Effector CD8-positive, alpha-beta T cell (primary cell): Measurements from ENCODE around the gene C1QTNF3.
"Not testable (repeated sequence)": the region's sequence is repeated elsewhere in the genome, so short reads cannot be mapped to it uniquely, and the experiment has no call there.

Source experiments
- DNase-seq: peaks from one replicate; lab custom pipeline; 2025; lab: John Stamatoyannopoulos, UW

C1QTNF3 gene

GRCh38 chr5:34051374-34051980 is 8.5 kb upstream of the C1QTNF3 start:
- DNase-seq = no peak

GRCh38 chr5:34047774-34048572 is 5.0 kb upstream of the C1QTNF3 start:
- DNase-seq = no peak

- no peak for DNase-seq
These were observed 4.1 kb upstream of the C1QTNF3 start for GRCh38 chr5:34047143-34047542.

- DNase-seq = no peak
These were observed 3.0 kb upstream of the C1QTNF3 start for GRCh38 chr5:34045996-34046395.

- no peak for DNase-seq
These were observed 2.0 kb upstream of the C1QTNF3 start for GRCh38 chr5:34045023-34045422.

DNA sequence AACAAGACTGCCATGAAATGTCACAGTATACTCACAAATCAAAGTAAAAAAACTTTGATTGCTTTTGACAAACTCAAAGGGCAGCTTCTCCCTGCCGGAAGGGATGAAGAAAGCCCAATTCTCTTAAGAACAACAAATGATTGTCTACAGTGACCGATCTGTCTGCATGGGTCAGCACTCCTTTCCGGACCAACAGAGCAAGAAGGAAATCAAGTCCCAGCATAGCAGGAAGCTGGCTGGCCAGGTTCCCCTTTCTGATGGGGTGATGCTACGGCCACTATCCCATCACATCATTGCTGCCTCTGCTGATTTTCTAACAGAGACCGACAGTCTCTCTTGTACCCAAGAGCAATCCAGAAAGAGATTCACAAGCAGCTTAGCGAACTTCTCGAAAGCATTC is 692 bp downstream of the C1QTNF3 start:
- no peak for DNase-seq

DNA sequence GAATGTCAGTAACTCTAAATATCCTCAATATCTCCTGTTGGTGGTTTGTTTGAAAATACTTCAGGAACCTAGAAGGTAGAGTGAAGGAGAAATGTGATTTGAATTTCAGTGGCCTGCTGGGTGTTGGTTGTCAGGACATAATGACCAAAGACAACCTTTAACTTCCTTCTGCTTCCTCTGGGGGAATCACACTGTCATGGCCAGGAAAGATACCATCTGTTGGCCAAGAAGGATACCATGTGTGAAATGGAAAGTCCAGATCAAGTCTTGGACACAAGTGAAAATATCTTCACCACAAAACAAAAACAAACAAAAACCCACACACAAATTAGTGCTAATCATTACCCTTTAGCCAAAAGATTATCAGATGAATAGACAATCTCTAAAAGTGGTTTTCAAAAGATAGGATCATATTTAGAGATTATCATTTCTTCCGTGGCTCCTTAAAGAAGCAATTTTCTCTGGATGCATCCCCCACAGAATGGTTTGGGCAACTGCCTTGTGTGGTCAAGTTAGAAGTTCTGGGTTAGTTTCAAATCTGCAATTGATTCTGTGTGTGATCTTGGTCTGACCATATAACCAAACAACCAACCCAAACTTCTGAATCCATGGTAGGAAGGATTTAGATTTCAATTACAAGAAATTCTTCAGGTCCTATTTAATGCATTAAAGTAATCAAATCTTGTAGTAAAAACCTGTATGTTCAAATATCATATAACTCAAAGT is 1.6 kb downstream of the C1QTNF3 start:
- no peak for DNase-seq

- no peak for DNase-seq
These were observed 2.5 kb downstream of the C1QTNF3 start for GRCh38 chr5:34040472-34040871.

DNA sequence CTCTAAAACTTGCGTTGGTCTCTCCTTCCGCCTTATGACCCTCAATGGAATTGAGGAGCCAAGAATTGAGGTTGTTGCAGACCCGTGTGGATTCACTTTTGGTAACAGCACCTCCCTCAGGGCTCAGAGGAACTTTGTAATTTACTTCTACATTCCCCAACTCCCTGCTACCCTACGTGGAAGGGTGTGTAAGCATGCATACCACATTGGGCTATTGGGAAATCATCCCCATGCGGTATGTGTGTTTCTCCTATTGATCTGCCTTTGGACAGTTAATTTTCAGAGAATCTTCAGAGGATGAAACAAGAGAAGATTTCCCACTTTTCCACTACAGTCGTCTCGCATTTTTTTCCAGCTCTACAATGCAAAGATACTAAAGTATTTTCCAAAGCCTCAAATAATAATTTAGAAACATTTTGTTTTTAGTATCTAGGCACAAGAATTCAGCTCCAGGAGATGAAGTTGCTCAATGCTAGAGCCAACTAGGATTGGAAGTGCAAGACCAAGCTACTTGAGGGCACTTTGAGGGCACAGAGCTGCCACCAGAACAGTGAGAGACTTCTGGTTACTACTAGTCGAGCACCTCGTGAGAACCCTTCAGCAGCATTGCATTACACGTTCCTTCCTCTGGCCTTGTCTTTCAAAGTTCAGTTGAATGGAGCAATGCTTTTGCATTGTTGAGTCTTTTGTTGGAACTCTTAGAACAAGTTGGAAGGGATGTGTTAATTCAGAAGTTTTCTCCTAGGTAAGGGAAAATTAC is 3.4 kb downstream of the C1QTNF3 start:
- DNase-seq = no peak

DNA sequence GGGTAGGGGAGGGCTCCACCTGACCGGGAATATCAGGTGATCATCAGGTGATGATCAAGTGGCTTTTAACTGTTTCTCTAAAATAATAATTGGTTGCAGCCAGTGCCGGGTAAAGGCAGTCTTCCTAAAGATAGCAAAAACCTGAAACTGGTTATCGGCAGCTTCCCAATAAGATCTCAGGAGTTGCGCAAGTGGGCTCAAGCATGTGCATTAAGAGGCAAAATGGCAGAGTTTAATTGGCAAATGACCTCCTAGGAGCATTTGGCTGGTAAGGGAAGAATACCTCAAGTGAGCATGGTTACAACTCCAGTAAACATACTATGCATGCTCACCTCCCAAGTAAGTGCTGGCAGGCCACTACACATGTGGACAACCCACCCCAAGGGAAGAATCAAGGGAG is 4.2 kb downstream of the C1QTNF3 start:
- DNase-seq = no peak

GRCh38 chr5:34038390-34038789 is 4.6 kb downstream of the C1QTNF3 start:
- no peak for DNase-seq

GRCh38 chr5:34037726-34038125 is 5.3 kb downstream of the C1QTNF3 start:
- DNase-seq = no peak

DNA sequence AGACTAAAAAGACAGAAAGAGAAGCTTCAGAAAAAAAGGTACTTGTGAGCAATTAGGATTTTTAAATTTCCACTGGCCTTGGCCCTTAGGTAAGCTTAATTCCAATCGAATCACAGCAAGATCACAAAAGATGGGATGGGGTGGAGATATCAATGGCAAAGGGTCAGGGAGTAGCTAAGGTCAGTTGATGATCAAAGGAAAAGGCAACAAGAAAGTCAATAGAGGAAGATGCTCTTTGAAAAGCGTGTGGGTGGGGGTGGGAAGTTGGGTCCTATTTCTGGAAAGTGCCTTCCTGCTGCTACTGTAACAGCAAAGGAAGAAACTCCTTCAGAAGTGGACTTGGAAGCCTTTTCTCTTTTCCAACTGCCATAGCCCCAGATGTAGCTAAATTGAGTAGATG is 7.3 kb downstream of the C1QTNF3 start:
- DNase-seq = no peak

- DNase-seq = no peak
These were observed 8.3 kb downstream of the C1QTNF3 start for GRCh38 chr5:34034534-34035327.

- no peak for DNase-seq
These were observed 11.0 kb downstream of the C1QTNF3 start for GRCh38 chr5:34031966-34032365.

DNA sequence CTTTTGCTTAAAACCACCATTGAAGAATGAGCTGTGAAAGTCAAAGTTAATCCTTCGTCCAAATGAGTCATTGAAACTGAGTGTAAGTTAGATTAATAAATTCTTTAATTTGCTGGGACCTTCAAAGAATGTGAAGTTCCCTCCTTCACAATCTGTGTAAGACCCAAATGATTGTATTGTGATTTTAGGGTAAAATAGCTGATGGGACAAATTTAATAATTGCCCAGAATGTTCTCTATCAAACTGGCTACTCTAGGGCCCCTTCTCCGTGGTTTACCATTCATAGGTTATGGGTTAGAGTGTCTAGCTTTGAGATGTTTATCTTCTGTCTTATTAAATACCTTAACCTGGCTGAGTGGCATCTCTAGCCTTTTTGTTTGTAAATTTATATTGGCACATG is 11.9 kb downstream of the C1QTNF3 start:
- DNase-seq = no peak

DNA sequence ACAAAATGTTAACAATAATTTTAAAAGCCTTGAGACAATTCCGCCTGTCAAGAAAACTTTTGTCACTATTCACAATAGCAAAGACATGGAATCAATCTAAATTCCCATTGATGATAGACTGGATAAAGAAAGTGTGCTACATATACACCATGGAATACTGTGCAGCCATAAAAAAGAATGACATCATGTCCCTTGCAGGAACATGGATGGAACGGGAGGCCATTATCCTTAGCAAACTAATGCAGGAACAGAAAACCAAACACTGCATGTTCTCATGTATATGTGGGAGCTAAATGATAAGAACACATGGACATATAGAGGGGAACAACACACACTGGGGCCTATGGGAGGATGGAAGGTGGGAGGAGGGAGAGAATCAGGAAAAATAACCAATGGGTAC is 12.4 kb downstream of the C1QTNF3 start:
- not testable (repeated sequence) for DNase-seq

- DNase-seq = no peak
These were observed 13.0 kb downstream of the C1QTNF3 start for GRCh38 chr5:34030048-34030447.

DNA sequence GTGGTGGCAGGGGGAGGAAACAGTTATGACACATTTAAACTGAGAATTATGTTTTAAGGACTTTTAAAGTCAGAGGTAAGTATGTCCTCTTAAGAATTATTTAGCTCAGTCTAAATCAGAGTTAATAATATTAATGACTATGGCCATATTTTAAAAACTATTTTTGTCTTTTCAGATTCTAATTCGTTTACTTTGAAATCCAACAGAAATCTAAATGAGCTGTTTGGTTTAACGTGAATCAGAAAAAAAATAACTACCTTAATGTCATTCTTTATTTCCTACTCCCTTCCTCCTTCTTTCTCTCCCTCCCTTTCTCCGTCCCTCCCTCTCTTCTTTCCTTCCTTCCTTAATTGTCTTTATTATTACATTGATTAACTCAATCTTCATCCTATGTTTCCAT is 14.7 kb downstream of the C1QTNF3 start:
- DNase-seq = no peak

GRCh38 chr5:34026089-34026761 is 16.8 kb downstream of the C1QTNF3 start:
- no peak for DNase-seq
